Middle frontal gyrus (tissue), 1 donor: ENCODE results near the gene SYVN1.
A peak's percentile ranks its signal among the peaks of the same experiment; 100 is the strongest.
"Not testable (repeated sequence)": the region's sequence is repeated elsewhere in the genome, so short reads cannot be mapped to it uniquely, and the experiment has no call there.

Experiments used
- DNase-seq: peaks from one replicate; pipeline ENCODE4 v3.0.0-alpha.2; 2015; ENCODE audit warnings: low spot score; ENCODE audit errors: extremely low spot score

Gene SYVN1

GRCh38 chr11:65151331-65151899, 17.1 kb upstream of the SYVN1 start:
- DNase-seq: no peak

- no peak for DNase-seq
Measured at GRCh38 chr11:65150509-65151299, 16.4 kb upstream of the SYVN1 start.

GRCh38 chr11:65150131-65150508, 15.8 kb upstream of the SYVN1 start:
- not testable (repeated sequence) for DNase-seq

GRCh38 chr11:65148657-65149056, 14.3 kb upstream of the SYVN1 start:
- DNase-seq: no peak

- DNase-seq: no peak
Measured at GRCh38 chr11:65147352-65148075, 13.2 kb upstream of the SYVN1 start.

- DNase-seq: no peak
Measured at GRCh38 chr11:65141896-65142494, 7.7 kb upstream of the SYVN1 start.

GRCh38 chr11:65136515-65137096, 2.3 kb upstream of the SYVN1 start:
- no peak for DNase-seq

- DNase-seq: no peak
Measured at GRCh38 chr11:65135633-65136145, 1.4 kb upstream of the SYVN1 start.

- DNase-seq: peak; percentile 75
Measured at GRCh38 chr11:65134952-65135632, 773 bp upstream of the SYVN1 start.

- no peak for DNase-seq
Measured at GRCh38 chr11:65133724-65134123, 595 bp downstream of the SYVN1 start.

- no peak for DNase-seq
Measured at GRCh38 chr11:65132988-65133700, 1.2 kb downstream of the SYVN1 start.

- no peak for DNase-seq
Measured at GRCh38 chr11:65132238-65132987, 1.9 kb downstream of the SYVN1 start.

- DNase-seq: no peak
Measured at GRCh38 chr11:65131895-65132237, 2.5 kb downstream of the SYVN1 start.

- DNase-seq: no peak
Measured at GRCh38 chr11:65131417-65131776, 2.9 kb downstream of the SYVN1 start.

GRCh38 chr11:65130631-65131416, 3.5 kb downstream of the SYVN1 start:
- DNase-seq: no peak

GRCh38 chr11:65129649-65130441, 4.5 kb downstream of the SYVN1 start:
- no peak for DNase-seq

GRCh38 chr11:65128182-65129145, 5.9 kb downstream of the SYVN1 start:
- no peak for DNase-seq
